Kidney epithelial cell (primary cell): ENCODE results near the gene WDR90. TPM values are rescaled to one million over a fixed set of nuclear protein-coding genes. Genes with fewer than 3 reads are reported as not detected.
A peak's percentile ranks its signal among the peaks of the same experiment; 100 is the strongest.

Experiments used
- DNase-seq: peaks from one replicate; pipeline ENCODE4 v3.0.0-alpha.2; 2010; ENCODE audit warnings: low read depth
- H3K27me3 ChIP-seq: 2 replicates; pipeline ENCODE4 v1.6.0; 2011; ENCODE audit warnings: low read length; ENCODE audit not compliant: control insufficient read depth, insufficient read depth
- H3K36me3 ChIP-seq: 2 replicates; pipeline ENCODE4 v1.5.1; 2011; ENCODE audit warnings: low read length; ENCODE audit not compliant: control insufficient read depth, insufficient read depth
- H3K4me3 ChIP-seq: 2 replicates; pipeline ENCODE4 v1.5.1; 2011; ENCODE audit warnings: low read depth, mild to moderate bottlenecking, control low read depth, low read length
- total RNA-seq: library from RNA; depleted of rRNA; stranded (reverse); fragments of >200 nt; gene quantifications from 2 replicates; pipeline ENCODE4 v1.2.3, GENCODE V29; 2015
- TF ChIP-seq, protein P1 (sequence below): IDR thresholded peaks from 2 replicates; pipeline ENCODE4 v1.5.1; 2011; ENCODE audit warnings: mild to moderate bottlenecking, moderate library complexity, low read length, control low read depth, inconsistent platforms; ENCODE audit not compliant: insufficient read depth, poor library complexity, severe bottlenecking

The WDR90 gene
- total RNA-seq, 1 donor from 2014 or later, result 17.0 TPM

DNA sequence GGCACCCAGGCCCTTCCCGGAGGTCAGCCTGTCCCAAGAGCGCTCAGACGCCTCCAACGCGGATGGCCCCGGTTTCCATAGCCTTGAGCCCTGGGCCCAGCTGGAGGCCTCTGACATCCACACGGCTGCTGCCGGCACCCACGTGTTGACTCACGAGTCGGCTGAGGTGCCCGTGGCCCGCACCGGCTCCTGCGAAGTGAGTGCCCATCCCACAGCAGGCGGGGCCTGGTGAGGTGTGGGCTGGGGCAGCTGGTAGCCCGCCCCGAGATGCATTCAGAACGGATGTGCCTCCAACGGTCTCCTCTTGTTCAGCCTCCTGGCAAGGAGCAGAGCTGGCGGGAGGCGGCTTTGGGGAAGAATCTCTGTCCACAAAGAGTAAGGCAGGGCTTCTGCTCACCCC lies 2.7 kb downstream of the WDR90 start:
- no peak overlapping the region for H3K4me3 ChIP-seq
- TF ChIP-seq, protein P1, sequence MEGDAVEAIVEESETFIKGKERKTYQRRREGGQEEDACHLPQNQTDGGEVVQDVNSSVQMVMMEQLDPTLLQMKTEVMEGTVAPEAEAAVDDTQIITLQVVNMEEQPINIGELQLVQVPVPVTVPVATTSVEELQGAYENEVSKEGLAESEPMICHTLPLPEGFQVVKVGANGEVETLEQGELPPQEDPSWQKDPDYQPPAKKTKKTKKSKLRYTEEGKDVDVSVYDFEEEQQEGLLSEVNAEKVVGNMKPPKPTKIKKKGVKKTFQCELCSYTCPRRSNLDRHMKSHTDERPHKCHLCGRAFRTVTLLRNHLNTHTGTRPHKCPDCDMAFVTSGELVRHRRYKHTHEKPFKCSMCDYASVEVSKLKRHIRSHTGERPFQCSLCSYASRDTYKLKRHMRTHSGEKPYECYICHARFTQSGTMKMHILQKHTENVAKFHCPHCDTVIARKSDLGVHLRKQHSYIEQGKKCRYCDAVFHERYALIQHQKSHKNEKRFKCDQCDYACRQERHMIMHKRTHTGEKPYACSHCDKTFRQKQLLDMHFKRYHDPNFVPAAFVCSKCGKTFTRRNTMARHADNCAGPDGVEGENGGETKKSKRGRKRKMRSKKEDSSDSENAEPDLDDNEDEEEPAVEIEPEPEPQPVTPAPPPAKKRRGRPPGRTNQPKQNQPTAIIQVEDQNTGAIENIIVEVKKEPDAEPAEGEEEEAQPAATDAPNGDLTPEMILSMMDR, result no peak

GRCh38 chr16:652454-653305 lies 3.5 kb downstream of the WDR90 start:
- Histone ChIP-seq H3K4me3 (no peak overlapping the region), H3K27me3 (no peaks in the 10 kb centered on the region), H3K36me3 (no peaks in the 10 kb centered on the region)
- TF ChIP-seq, protein P1, result no peak
- DNase-seq, result no peak

More for the DNA sequence above, 2.7 kb downstream of the WDR90 start:
- Histone ChIP-seq H3K27me3 (no peaks in the 10 kb centered on the region), H3K36me3 (no peaks in the 10 kb centered on the region)
- DNase-seq, result no peak

DNA sequence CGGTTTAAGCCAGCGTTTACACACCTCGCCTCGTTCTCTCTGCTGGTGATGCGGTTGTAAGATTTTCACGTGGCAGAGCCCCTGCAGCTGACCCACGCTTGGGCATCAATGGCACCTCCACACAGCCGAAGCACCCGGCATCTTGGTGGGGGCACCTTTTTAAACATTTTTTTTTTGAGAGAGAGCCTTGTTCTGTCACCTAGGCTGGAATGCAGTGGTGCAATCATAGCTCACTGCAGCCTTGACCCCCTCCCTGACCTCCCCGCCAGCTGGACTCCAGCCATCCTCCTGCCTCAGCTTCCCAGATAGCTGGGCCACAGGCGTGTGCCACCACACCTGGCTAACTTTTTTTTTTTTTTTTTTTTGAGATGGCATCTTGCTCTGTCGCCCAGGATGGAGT lies 4.9 kb downstream of the WDR90 start:
- Histone ChIP-seq H3K27me3 (no peaks in the 10 kb centered on the region), H3K36me3 (no peaks in the 10 kb centered on the region), H3K4me3 (no peak overlapping the region)
- no peak for DNase-seq
- TF ChIP-seq, protein P1, result no peak

GRCh38 chr16:657487-657886 lies 8.3 kb downstream of the WDR90 start:
- Histone ChIP-seq H3K36me3 (no peaks in the 10 kb centered on the region), H3K4me3 (no peak overlapping the region), H3K27me3 (no peaks in the 10 kb centered on the region)
- TF ChIP-seq, protein P1, result no peak
- DNase-seq, result no peak

GRCh38 chr16:658679-659571 lies 9.8 kb downstream of the WDR90 start:
- TF ChIP-seq, protein P1, result peak; percentile 36

More at GRCh38 chr16:658679-659571, 9.8 kb downstream of the WDR90 start:
- no peaks in the 10 kb centered on the region for H3K27me3 ChIP-seq
- H3K4me3 ChIP-seq, result no peak overlapping the region
- no peaks in the 10 kb centered on the region for H3K36me3 ChIP-seq
- DNase-seq, result no peak
